BJ (cell line): ENCODE results near the gene NUDT15. TPM values are rescaled to one million over a fixed set of nuclear protein-coding genes. Genes with fewer than 3 reads are reported as not detected.

Experiments used
- CTCF ChIA-PET: fragments of 350-600 bp; formaldehyde crosslinking; extraction: SDS; loops from one replicate; lab custom pipeline; 2021; ENCODE audit warnings: antibody characterized with exemption, inconsistent platforms; lab: Yijun Ruan, JAX
- POLR2A ChIA-PET: fragments of 300-600 bp; sonication (Branson Sonifier 250); formaldehyde crosslinking; extraction: SDS; loops from one replicate; lab custom pipeline; 2021; ENCODE audit warnings: antibody characterized with exemption; lab: Charles Lee
- DNase-seq: peaks from one replicate; pipeline ENCODE4 v3.0.0-alpha.2; 2011; ENCODE audit warnings: low read depth
- H3K27me3 ChIP-seq: 2 replicates; pipeline ENCODE4 v1.6.0; 2011; ENCODE audit warnings: low read length; ENCODE audit not compliant: control insufficient read depth, insufficient read depth
- H3K36me3 ChIP-seq: 2 replicates; pipeline ENCODE4 v1.5.1; 2011; ENCODE audit warnings: low read length; ENCODE audit not compliant: control insufficient read depth, insufficient read depth
- H3K4me3 ChIP-seq: 2 replicates; pipeline ENCODE4 v1.5.1; 2011; ENCODE audit warnings: low read depth, mild to moderate bottlenecking, control low read depth, low read length
- polyA plus RNA-seq: library from polyadenylated mRNA; depleted of rRNA; stranded (reverse); fragments of >200 nt; gene quantifications from 2 replicates; pipeline ENCODE4 v1.2.3, GENCODE V29; 2011
- TF ChIP-seq, protein P1 (sequence below): IDR thresholded peaks from 2 replicates; pipeline ENCODE4 v1.5.1; 2011; ENCODE audit warnings: low read depth, mild to moderate bottlenecking, control low read depth, inconsistent platforms, low read length, moderate library complexity; ENCODE audit not compliant: insufficient read depth

Gene NUDT15
- polyA plus RNA-seq, 1 experiment: 8.2 TPM

DNA sequence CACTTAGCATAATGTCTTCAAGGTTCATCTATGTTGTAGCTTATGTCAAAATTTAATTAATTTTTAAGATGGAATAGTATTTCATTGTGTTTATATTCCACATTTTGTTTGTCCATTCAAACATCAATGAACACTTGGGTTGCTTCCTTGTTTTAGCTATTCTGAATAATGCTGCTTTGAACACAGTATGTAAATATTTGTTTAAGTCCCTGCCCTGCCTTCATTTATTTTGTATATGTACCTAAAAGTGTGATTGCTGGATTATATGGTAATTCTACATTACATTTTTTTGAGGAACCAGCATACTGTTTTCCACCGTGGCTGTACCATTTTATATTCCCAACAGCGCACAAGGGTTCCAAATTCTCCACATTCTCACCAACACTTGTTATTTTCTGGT lies 18.9 kb upstream of the NUDT15 start:
- Histone ChIP-seq H3K27me3 (no peaks in the 10 kb centered on the region), H3K36me3 (no peaks in the 10 kb centered on the region), H3K4me3 (no peak overlapping the region)
- CTCF ChIA-PET: no interaction called here
- POLR2A ChIA-PET: no interaction called here
- DNase-seq: no peak
- TF ChIP-seq, protein P1, sequence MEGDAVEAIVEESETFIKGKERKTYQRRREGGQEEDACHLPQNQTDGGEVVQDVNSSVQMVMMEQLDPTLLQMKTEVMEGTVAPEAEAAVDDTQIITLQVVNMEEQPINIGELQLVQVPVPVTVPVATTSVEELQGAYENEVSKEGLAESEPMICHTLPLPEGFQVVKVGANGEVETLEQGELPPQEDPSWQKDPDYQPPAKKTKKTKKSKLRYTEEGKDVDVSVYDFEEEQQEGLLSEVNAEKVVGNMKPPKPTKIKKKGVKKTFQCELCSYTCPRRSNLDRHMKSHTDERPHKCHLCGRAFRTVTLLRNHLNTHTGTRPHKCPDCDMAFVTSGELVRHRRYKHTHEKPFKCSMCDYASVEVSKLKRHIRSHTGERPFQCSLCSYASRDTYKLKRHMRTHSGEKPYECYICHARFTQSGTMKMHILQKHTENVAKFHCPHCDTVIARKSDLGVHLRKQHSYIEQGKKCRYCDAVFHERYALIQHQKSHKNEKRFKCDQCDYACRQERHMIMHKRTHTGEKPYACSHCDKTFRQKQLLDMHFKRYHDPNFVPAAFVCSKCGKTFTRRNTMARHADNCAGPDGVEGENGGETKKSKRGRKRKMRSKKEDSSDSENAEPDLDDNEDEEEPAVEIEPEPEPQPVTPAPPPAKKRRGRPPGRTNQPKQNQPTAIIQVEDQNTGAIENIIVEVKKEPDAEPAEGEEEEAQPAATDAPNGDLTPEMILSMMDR: no peak

DNA sequence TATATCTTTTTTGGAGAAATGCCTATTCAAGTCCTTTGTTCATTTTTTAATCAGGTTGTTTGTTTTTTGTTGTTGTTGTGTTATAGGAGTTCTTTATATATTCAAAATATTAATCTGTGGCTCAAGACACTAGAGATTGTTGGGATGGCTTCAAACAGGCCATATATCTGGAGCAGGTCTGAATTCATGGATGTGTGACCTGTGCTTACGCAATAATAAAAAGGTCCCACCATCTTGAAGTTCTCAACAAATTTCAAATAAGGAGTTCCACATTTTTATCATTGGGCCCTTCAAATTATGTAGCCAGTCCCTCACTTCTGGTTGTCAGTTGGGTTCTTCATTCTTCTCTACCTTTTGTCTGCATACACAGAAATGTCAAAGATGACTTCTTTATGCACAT lies 17.7 kb upstream of the NUDT15 start:
- ChIA-PET POLR2A (no interaction called here), CTCF (no interaction called here)
- TF ChIP-seq, protein P1: no peak
- Histone ChIP-seq H3K27me3 (no peaks in the 10 kb centered on the region), H3K4me3 (no peak overlapping the region), H3K36me3 (no peaks in the 10 kb centered on the region)
- no peak for DNase-seq

DNA sequence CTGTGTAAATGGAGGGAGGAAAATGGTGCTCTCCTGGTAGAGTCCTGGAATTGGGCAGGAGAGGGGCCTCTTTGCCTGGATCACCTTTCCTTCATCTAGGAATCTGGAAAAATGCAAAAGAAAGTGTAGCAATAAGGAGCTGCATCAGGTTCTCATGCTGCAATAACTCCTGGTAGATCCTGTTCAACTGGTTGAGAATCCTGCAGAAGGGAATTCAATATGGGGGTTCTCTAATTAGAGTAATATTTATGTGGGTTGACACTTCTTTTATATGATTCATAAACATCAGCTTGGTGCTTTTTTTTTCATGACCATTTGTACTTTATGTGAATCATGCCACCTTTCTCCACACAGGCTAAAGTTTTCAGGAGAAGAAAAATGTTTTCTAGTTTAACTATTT lies 9.5 kb upstream of the NUDT15 start:
- CTCF ChIA-PET: interaction anchor here (0.5 to 3.0 kb wide), 2 partner anchors 9 to 63 kb away, joined by 3 to 17 read pairs; partner anchors contain the start of gene NUDT15
- Histone ChIP-seq H3K36me3 (no peaks in the 10 kb centered on the region), H3K27me3 (no peaks in the 10 kb centered on the region), H3K4me3 (no peak overlapping the region)
- TF ChIP-seq, protein P1: no peak
- POLR2A ChIA-PET: no interaction called here
- no peak for DNase-seq

DNA sequence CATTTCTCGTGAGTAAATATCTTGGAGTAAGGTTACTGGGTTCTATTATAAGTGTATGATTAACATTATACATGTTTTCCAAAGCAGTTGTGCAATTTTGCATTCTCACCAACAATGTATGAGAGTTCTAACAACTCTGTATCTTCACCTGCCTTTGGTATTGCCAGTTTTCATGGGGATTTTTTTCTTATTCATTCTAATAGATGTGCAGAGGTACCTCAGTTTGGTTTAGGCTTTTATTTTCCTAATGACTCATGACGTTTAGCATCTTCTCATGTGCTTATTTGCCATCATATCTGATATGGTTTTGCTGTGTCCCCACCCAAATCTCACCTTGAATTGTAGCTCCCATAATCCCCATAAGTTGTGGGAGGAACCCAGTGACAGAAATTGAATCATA lies 7.7 kb upstream of the NUDT15 start:
- TF ChIP-seq, protein P1: no peak
- no peaks in the 10 kb centered on the region for H3K36me3 ChIP-seq
- no peaks in the 10 kb centered on the region for H3K27me3 ChIP-seq
- no peak for DNase-seq
- ChIA-PET CTCF (no interaction called here), POLR2A (no interaction called here)
- H3K4me3 ChIP-seq: no peak overlapping the region

GRCh38 chr13:48038761-48039160 lies 1.2 kb downstream of the NUDT15 start:
- peaks cover 1% of the 10 kb centered on the region; the same call in 1 of the 2 replicates for H3K36me3 ChIP-seq
- POLR2A ChIA-PET: no interaction called here
- CTCF ChIA-PET: interaction anchor here (0.9 to 3.1 kb wide), 17 partner anchors 9 to 1238 kb away, joined by 3 to 38 read pairs (median 4); partner anchors contain the start of genes MED4 and SUCLA2
- H3K4me3 ChIP-seq: no peak overlapping the region
- DNase-seq: no peak
- TF ChIP-seq, protein P1: no peak
- no peaks in the 10 kb centered on the region for H3K27me3 ChIP-seq
